GM19467 (cell line): ENCODE data around the gene LGI1.
"Not testable (repeated sequence)": the region's sequence is repeated elsewhere in the genome, so short reads cannot be mapped to it uniquely, and the experiment has no call there.

ENCODE experiments used
- ATAC-seq: cut with Tn5 transposase; IDR thresholded peaks from one replicate; pipeline ENCODE4 v1.9.1; 2021; ENCODE audit warnings: mild to moderate bottlenecking, moderate library complexity; ENCODE audit not compliant: unreplicated experiment

LGI1 gene

GRCh38 chr10:93804200-93804599, 46.5 kb downstream of the LGI1 start:
- ATAC-seq, result no peak

- ATAC-seq, result no peak
Observed at GRCh38 chr10:93806903-93807302, 49.2 kb downstream of the LGI1 start.

- ATAC-seq, result no peak
Observed at GRCh38 chr10:93807371-93807770, 49.6 kb downstream of the LGI1 start.

- ATAC-seq, result no peak
Observed at GRCh38 chr10:93812659-93813338, 55.1 kb downstream of the LGI1 start.

- no peak for ATAC-seq
Observed at GRCh38 chr10:93813507-93814465, 56.0 kb downstream of the LGI1 start.

GRCh38 chr10:93815304-93816096, 57.8 kb downstream of the LGI1 start:
- no peak for ATAC-seq

GRCh38 chr10:93816123-93816747, 58.5 kb downstream of the LGI1 start:
- no peak for ATAC-seq

- no peak for ATAC-seq
Observed at GRCh38 chr10:93818086-93818485, 60.4 kb downstream of the LGI1 start.

GRCh38 chr10:93819520-93819919, 61.8 kb downstream of the LGI1 start:
- no peak for ATAC-seq

GRCh38 chr10:93820434-93820833, 62.7 kb downstream of the LGI1 start:
- no peak for ATAC-seq

GRCh38 chr10:93821051-93821772, 63.5 kb downstream of the LGI1 start:
- ATAC-seq, result no peak

- ATAC-seq, result no peak
Observed at GRCh38 chr10:93826355-93826754, 68.6 kb downstream of the LGI1 start.

GRCh38 chr10:93827056-93827804, 69.5 kb downstream of the LGI1 start:
- ATAC-seq, result no peak

GRCh38 chr10:93831065-93831464, 73.3 kb downstream of the LGI1 start:
- not testable (repeated sequence) for ATAC-seq

- ATAC-seq, result no peak
Observed at GRCh38 chr10:93835770-93836169, 78.0 kb downstream of the LGI1 start.

- no peak for ATAC-seq
Observed at GRCh38 chr10:93837822-93838221, 80.1 kb downstream of the LGI1 start.

- ATAC-seq, result no peak
Observed at GRCh38 chr10:93838278-93838677, 80.5 kb downstream of the LGI1 start.

GRCh38 chr10:93841961-93842360, 84.2 kb downstream of the LGI1 start:
- ATAC-seq, result no peak

GRCh38 chr10:93844979-93845626, 87.4 kb downstream of the LGI1 start:
- ATAC-seq, result no peak
